BE2C (cell line): ENCODE results near the gene BCLAF3.

Experiments used
- DNase-seq: peaks from one replicate; pipeline ENCODE4 v3.0.0-alpha.2; 2020
- H3K27me3 ChIP-seq: fragments of 250-450 bp; sonication (Bioruptor Pico); 2 replicates; pipeline ENCODE4 v1.5.1; 2020; ENCODE audit warnings: mild to moderate bottlenecking
- H3K36me3 ChIP-seq: fragments of 250-450 bp; sonication (Bioruptor Pico); 2 replicates; pipeline ENCODE4 v1.5.1; 2020; ENCODE audit warnings: mild to moderate bottlenecking
- H3K4me1 ChIP-seq: fragments of 250-450 bp; sonication (Bioruptor Pico); 2 replicates; pipeline ENCODE4 v1.5.1; 2020
- H3K4me3 ChIP-seq: 2 replicates; pipeline ENCODE4 v1.5.1; 2011; ENCODE audit warnings: low read depth, low read length
- H3K9me3 ChIP-seq: fragments of 250-450 bp; sonication (Bioruptor Pico); 2 replicates; pipeline ENCODE4 v1.5.1; 2020
- TF ChIP-seq, protein P1 (sequence below): IDR thresholded peaks from 2 replicates; pipeline ENCODE4 v1.5.1; 2012; ENCODE audit warnings: mild to moderate bottlenecking, low read depth, low read length

Gene BCLAF3

DNA sequence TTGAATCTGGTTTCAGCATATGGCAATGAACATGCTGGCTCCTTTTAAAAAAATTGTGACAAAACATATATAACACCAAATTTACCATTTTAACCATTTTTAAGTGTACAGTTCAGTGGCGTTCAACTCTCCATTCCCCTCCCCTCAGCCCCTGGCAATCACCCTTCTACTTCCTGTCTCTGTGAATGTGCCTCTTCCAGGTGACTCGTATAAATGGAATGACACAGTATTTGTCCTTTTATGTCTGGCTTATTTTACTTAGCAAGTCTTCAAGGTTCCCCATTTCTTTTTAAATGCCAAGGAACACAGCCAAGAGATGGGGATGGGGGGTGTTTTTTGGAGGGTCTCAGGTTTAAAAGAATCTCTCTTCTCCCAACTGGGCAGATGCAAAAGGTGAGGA is 35.4 kb upstream of the BCLAF3 start:
- Histone ChIP-seq H3K27me3 (no peaks in the 10 kb centered on the region), H3K4me3 (no peak overlapping the region), H3K36me3 (no peaks in the 10 kb centered on the region), H3K4me1 (no peaks in the 10 kb centered on the region), H3K9me3 (no peaks in the 10 kb centered on the region)
- no peak for DNase-seq
- TF ChIP-seq, protein P1, sequence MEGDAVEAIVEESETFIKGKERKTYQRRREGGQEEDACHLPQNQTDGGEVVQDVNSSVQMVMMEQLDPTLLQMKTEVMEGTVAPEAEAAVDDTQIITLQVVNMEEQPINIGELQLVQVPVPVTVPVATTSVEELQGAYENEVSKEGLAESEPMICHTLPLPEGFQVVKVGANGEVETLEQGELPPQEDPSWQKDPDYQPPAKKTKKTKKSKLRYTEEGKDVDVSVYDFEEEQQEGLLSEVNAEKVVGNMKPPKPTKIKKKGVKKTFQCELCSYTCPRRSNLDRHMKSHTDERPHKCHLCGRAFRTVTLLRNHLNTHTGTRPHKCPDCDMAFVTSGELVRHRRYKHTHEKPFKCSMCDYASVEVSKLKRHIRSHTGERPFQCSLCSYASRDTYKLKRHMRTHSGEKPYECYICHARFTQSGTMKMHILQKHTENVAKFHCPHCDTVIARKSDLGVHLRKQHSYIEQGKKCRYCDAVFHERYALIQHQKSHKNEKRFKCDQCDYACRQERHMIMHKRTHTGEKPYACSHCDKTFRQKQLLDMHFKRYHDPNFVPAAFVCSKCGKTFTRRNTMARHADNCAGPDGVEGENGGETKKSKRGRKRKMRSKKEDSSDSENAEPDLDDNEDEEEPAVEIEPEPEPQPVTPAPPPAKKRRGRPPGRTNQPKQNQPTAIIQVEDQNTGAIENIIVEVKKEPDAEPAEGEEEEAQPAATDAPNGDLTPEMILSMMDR: no peak

DNA sequence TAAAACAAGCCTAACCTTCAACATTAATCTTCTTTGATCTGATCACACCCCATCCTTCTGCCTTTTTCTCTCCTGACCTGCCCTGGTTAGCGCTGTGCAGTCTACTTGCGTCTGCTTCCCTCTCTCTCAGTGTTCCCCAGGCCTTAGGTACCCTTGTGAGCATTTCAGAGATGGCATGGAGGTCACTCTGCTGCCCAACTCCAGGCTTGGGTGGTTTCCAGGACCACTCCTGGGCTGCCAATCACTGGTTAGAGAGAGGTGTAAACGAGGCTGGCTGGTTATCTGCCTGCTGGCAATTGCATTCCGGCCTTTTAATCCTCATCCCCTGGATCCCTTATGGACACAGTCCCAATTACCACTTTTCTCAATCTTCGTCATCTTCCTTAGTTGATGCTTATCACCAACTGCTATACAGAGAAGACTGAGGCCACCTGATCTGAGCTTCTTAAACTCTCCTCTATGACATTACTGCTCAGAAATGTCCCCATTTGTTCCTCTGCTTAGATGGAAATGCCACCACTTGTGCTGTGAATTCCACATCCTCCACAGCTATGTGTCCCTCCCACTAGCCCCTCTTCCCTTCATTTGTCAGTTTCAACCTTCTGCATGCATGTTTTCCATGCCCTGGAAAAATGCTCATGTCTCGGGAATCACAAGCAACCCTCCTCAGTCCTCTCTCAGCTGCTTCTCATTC is 29.0 kb upstream of the BCLAF3 start:
- Histone ChIP-seq H3K4me1 (no peaks in the 10 kb centered on the region), H3K9me3 (no peaks in the 10 kb centered on the region), H3K27me3 (no peaks in the 10 kb centered on the region), H3K36me3 (no peaks in the 10 kb centered on the region), H3K4me3 (no peak overlapping the region)
- TF ChIP-seq, protein P1: no peak
- DNase-seq: no peak

DNA sequence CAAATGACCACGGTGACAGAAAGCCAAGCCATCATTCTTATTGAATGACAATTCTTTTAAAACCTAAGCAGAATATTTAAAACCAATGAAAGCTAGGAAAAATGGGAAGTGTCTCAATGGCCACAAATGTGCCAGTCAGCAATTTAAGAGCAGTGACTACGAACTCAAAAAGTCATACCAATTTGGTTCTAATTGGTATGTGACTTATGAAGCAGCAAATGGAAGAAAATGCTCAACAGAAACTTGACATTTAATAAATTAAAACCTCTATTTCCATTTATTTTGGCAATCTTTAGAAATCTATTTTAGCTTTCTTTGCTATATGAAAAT is 25.7 kb upstream of the BCLAF3 start:
- TF ChIP-seq, protein P1: no peak
- no peak for DNase-seq

DNA sequence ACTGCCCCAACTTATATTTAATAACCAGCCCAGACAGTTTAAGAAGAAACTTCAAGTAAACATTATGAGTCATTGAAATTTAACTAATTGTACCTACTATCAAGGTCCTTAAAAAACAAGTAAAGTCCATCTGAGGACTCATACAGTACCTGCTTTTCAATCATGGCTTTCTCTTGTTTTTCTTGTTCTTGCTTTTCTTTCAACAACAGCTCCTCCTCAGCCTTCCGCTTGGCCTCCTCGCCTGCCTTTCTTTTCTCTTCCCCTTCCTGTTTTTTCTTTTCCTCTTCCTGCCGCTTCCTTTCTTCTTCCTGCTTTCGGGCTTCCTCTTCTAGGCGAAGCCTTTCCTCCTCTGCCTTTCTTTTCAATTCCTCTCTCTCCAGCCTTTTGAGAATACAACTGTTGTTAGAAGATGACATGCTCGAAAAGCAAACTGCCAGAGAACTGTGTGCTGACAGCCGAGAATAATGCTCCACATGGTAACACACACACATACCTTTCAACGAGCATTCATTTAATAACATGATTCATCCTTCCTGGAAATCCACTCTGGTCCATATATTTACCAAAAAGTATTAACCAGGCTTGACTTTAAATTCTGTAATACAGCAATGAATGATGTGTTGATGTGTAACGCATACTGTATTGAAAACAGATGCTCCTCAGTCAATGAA is 25.2 kb upstream of the BCLAF3 start:
- no peak for DNase-seq

More for the DNA sequence above, 25.7 kb upstream of the BCLAF3 start:
- Histone ChIP-seq H3K4me1 (no peaks in the 10 kb centered on the region), H3K36me3 (no peaks in the 10 kb centered on the region), H3K9me3 (no peaks in the 10 kb centered on the region), H3K4me3 (no peak overlapping the region), H3K27me3 (no peaks in the 10 kb centered on the region)

DNA sequence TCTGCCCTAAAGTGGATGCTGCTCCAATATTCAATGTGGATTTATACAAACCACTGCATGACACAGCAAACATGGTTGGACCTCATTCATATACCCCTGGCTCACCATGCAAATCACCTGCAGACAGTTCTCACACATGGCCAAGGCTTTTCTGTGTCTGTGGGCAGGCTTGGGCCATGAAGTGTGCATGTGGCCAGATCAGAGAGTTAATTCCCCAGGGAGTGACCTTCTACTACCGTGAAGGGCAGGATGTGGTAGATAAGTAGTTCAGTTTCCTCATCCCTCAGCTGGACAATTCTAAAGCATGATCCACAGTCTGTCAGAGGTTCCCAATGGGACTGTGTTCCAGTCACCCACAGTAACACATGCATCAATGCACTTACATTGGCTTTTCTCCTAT is 24.6 kb upstream of the BCLAF3 start:
- TF ChIP-seq, protein P1: no peak

More for the DNA sequence above, 25.2 kb upstream of the BCLAF3 start:
- H3K27me3 ChIP-seq: no peaks in the 10 kb centered on the region
- no peaks in the 10 kb centered on the region for H3K9me3 ChIP-seq
- H3K4me3 ChIP-seq: no peak overlapping the region
- no peaks in the 10 kb centered on the region for H3K36me3 ChIP-seq
- TF ChIP-seq, protein P1: no peak
- no peaks in the 10 kb centered on the region for H3K4me1 ChIP-seq

DNA sequence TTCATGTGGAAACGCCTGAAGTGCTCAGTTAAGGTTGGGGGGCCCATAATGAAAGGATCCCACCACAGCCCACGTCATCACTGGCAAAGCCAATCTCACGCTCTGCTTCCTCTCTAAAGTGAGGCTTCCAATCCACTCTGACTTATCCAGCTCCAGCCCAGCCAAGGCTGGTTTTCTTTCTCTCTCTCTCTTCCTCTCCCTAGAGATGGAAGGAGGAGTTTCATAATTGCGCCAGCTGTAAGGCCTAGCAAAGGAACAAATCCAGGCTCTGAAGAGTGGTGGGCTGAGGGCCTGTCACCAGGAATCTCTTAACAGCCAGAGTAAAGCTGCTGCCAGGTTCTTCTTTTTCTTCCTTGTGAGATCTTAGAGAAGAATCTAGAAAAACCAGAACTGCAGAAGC is 20.7 kb upstream of the BCLAF3 start:
- TF ChIP-seq, protein P1: no peak
- H3K36me3 ChIP-seq: no peaks in the 10 kb centered on the region
- H3K9me3 ChIP-seq: no peaks in the 10 kb centered on the region
- no peaks in the 10 kb centered on the region for H3K4me1 ChIP-seq
- H3K27me3 ChIP-seq: no peaks in the 10 kb centered on the region
- no peak for DNase-seq
- no peak overlapping the region for H3K4me3 ChIP-seq

More for the DNA sequence above, 24.6 kb upstream of the BCLAF3 start:
- H3K27me3 ChIP-seq: no peaks in the 10 kb centered on the region
- no peak overlapping the region for H3K4me3 ChIP-seq
- no peaks in the 10 kb centered on the region for H3K36me3 ChIP-seq
- no peaks in the 10 kb centered on the region for H3K9me3 ChIP-seq
- no peak for DNase-seq
- no peaks in the 10 kb centered on the region for H3K4me1 ChIP-seq
